ENCODE data around the gene MAPK1.
"Not testable (repeated sequence)": the region's sequence is repeated elsewhere in the genome, so short reads cannot be mapped to it uniquely, and the experiment has no call there.

GRCh38 chr22:21720191-21720859, 147.1 kb downstream of the MAPK1 start:
- TF ChIP-seq CTCF (IDR thresholded peaks at IDR 0.05; ENCODE audit: low read depth, low read length, poor library complexity, severe bottlenecking); EZH2phosphoT487 (IDR thresholded peaks at IDR 0.05; ENCODE audit: borderline replicate concordance, low read length): not testable (repeated sequence)

All from DOHH2 (cell line).